NCI-H510A treated with DMSO at 0.1 percent for 48 hours (cell line): ENCODE results near the gene CPSF3.
A peak's percentile ranks its signal among the peaks of the same experiment; 100 is the strongest.

Source experiments
- DNase-seq: peaks from one replicate; lab custom pipeline; 2025; lab: John Stamatoyannopoulos, UW

CPSF3 gene

DNA sequence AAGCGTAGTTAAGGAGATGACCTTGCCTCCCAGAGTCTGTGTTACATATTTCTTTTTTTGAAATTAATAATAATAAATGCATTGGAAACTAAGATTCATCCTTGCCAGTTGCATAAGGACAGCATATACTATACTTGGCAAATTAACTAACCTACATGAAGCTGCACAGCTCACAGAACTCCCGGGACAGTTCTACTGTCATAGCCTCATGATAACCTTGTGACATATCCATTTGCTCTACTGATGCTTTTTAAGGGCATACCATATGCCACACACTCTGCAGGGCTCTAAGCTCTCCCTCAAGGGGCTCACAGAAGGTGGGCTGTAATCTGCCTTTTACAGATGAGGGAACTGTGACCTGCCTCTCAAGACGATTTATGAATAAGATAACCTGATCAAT is 3.9 kb upstream of the CPSF3 start:
- DNase-seq = no peak

DNA sequence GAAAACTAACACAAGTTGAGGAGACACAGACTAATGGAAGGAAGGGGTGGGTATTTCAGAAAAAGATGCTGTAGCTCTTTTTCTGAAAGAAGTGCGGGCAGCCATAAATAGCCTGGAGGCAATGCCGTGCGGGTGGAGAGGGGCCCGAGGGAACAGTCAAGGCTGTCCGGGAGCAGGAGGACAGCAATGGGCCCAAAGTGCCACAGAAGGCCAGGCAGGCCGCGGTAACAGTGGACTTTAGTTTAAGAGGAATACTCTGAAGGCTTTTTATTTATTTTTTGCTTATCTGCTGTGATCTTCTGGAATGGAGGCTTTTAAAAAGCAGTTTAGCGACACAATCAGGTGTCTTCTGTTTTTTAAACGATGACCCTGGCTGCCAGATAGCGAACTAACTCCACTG is 3.0 kb upstream of the CPSF3 start:
- DNase-seq = no peak

DNA sequence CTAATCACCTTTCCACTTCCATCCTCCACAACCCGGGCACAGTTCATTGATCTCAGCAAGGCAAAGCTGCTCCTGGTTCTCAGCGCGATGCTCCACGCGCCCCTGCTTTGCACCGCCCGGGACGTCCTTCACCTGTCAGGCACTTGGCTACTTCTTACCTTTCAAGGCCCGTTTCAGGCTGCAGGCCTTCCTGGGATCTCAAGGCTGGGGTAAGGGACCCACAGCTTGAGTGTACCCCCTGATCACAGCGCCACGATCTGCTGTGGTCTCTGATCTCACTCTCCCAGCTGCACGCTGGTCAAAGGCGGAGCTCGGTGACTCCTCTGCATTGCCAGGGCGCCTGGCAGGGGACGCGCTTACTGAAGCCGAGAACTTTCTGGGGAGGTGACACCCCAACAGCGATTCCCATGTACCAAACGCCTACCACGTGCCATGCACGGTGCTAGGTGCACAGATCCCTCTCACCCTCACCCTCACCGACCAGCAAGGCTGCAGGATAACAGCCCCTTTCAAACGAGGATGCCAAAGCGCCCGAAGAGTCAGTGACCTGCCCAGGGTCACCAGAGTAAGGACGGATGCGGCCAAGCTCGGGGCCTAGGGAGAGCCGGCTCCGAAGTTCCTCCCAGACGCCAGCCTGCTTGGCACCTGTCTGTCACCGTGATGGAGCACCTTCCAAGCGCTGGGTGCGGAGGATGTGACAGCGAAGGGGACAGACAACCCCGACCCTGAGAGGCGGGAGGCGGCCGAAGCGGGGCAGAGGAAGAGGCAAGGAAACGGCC is 944 bp upstream of the CPSF3 start:
- peak; percentile 41 for DNase-seq

DNA sequence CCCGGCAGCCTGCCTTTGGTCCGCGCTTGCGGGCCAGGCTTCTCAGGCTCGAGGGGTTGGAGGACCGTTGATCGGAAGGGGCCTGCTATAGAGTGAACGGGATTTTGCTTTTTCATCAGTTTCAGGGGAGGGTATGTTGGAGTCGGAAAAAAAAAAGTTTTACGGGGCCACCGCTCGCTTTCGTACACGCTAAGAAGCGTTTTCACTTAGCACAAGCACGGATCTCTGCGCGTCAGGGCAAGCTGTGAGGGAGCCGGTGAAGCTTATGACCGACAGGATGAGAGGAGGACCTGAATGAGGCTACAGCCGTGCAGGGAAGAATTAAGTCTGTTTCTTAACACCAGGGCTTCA is 443 bp downstream of the CPSF3 start:
- no peak for DNase-seq

DNA sequence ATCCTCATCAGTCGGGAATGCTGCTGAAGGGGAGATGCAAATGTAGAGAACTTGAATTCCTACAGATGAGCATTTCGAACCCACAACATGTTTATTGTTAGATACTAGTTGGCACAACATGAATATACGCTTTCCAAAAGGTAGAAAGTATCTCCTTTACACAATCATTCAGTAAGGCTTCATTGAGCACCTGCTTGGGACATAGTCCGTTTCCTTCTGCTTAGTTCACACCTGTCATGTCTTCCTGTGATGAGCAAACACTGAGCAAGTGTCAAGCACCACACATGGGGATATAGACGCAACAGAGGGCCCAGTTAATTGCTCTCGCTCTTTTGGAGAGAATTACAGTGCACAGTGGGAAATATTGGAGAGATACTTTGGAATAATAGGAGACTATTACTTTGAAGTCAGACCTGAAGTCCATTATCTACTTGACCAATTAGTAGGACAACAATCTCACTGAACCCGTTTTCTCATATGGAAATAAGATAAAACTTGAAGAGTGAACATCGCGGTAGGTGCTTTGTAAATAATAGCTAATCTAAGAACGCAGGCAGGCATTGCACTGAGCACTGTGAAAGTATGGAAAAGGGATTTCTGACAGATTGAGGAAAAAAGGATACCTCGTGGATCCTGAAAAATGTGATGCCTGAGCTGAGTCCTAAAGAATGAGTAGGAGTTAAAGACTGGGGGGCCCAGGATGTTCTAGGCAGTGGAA is 1.2 kb downstream of the CPSF3 start:
- peak; percentile 47 for DNase-seq

DNA sequence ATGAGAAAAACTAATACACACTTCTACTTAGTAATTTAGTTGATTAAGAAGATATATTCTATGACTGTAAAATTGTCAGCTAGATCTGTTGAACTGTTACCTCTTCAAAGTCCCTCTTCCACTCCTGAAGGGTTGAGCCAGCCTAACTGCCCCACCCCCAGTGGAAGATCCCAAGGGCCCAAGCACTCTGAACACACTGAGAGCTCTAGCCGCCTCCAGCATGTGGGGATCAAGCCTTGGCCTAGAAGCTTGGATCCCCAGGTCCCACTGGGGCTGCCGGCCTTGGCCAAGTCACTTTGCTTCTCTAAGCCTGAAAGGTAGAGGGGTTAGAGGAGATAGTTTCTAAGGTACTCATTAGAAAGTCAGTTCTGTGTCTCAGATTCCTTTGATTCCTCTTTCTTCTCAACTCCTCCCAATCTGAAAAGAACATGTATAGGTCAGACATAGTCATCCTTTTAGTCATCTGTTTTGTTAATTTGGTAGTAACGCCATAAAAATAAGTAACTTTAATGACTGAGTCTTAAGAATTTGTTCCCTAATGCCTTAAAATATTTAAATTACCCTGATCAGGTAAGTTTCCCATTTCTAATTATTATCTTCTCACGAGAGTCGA is 5.6 kb downstream of the CPSF3 start:
- DNase-seq = no peak

DNA sequence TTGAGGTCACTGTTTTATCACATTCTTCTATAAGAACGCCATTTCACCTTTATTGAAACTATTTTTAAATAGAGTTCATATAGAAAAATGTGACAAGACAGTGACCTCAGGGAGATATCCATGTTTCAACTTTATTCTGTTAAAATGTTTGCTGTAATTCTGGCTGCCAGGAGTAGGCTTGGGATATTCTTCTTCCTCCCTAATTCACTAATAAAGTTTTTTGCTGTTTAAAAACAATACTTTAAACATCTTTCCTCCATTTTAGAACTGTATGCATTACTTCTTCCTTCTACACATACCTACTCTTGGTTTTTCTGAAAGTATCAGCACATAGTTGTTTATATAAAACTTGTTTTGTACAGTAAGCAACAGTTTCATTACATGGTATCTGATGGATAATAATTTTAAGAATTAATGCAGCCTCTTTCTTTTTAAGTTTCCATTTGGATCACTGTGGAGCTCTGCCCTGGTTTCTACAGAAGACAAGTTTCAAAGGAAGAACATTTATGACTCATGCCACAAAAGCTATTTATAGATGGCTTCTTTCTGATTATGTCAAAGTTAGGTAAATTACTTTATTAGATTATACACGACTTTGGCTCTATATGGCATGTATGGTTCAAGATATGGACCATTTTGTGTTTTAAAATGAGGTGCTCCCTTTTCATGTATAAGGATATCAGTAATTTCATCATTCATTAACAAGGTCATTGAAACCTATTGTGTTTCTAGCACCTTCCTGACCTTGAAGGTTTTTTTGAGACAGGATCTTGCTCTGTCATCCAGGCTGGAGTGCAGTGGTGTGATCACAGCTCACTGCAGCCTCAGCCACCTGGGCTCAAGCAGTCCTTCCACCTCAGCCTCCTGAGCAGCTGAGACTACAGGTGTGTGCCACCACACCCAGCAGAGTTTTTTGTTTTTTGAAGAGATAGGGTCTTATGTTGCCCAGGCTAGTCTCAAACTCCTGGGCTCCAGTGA is 7.2 kb downstream of the CPSF3 start:
- no peak for DNase-seq

DNA sequence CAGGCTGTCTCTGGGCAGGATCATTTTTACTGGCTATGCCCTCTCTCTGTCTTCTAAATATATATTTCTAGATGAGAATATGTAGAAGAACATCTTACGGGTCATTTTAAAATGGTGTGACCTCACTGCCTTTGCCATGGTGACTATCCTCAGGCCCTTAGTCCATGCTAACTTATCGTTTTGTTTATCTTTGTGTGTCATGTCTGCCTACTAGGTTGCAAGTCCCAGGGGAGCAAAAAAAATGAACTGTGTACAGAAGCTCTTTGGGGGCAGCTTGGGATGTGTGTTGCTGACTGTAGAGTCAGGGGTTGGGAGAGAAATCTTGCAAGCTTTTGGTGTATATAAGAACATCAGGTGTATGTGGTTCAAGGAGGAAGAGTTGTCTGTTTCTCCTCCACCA is 11.0 kb downstream of the CPSF3 start:
- no peak for DNase-seq

DNA sequence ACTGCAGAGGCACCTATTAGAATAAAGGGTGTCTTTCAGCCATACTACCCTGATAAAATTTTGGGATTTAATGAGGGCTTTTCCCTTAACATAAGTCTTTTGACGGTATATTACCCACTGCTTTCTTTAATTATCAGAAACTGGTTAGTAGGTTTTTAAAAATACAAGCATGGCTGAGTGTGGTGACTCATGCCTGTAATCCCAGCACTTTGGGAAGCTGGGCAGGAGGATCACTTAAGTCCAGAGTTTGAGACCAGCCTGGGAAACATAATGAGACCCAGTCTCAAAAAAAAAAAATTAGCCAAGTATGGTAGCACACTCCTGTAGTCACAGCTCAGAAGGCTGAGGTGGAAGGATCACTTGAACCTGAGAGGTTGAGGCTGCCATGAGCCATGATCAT is 16.1 kb downstream of the CPSF3 start:
- no peak for DNase-seq

DNA sequence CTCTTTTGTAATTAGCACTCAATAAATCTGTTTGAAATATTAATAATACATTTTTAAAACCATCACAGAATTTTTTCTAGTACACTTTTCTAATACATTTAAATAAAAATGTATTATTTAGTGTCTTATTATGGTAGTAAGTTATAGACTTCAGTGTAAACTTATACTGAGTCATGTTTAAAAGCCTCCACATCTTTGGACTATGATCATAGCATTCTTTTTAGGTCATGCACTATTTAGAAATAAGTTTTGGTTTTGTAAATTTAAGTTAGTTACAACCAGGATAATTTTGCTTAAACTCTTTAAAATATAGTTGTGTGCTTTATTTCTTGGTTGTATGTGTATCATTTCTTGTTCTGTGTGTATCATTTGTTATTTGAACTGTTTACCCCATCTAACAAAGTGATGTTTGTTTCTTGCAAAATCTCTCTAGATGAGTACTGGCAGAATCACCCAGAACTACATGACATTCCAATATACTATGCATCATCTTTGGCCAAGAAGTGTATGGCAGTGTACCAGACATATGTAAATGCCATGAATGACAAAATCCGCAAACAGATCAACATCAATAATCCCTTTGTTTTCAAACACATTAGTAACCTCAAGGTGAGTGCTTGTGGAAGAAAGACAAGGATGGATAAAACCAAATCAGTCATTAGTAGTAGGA is 16.7 kb downstream of the CPSF3 start:
- no peak for DNase-seq

DNA sequence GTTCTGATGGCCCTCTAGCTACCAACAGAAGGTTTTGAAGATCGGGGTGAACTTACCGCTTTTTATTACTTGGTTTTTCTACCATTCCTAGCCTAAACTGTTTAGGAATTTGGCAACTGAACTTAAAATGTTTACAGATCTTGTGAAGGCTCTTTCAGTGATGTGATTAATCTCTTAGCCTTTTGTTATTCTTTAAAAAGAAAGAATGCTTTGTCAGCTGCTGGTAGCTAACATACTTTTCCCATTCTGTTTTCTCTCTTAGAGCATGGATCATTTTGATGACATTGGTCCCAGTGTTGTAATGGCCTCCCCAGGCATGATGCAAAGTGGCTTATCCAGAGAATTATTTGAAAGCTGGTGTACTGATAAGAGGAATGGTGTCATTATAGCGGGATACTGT is 18.1 kb downstream of the CPSF3 start:
- DNase-seq = no peak

DNA sequence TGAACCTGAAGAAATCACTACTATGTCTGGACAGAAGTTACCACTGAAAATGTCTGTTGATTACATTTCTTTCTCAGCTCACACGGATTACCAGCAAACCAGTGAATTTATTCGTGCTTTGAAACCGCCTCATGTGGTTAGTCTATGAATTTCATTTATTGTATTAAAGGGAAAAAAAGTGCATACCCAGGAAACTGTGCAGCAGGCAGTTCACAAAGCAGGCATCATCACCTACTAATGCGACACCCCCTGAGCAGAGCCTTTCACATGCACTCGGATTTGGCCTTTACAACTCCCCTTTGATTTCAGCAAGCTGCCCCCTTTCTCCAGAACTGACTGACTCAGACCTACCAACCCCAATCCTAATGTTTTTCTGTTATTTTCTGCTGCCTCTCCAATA is 20.1 kb downstream of the CPSF3 start:
- DNase-seq = no peak

DNA sequence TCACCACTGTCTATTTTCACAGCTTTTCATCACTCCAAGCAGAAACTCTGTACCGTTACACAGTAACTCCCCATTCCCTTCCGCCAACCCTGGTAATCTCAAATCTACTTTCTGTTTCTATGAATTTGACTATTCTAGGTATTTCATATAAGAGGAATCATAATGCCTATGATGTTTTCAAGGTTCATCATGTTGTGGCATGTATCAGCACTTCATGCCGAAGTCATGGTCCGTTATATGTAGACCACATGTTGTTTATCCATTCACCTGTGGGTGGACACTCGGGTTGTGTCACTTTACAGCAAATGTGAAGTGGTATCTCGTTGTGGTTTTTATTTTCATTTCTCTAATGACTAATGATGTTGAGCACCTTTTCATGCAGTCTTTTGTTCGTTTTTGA is 21.6 kb downstream of the CPSF3 start:
- DNase-seq = no peak

DNA sequence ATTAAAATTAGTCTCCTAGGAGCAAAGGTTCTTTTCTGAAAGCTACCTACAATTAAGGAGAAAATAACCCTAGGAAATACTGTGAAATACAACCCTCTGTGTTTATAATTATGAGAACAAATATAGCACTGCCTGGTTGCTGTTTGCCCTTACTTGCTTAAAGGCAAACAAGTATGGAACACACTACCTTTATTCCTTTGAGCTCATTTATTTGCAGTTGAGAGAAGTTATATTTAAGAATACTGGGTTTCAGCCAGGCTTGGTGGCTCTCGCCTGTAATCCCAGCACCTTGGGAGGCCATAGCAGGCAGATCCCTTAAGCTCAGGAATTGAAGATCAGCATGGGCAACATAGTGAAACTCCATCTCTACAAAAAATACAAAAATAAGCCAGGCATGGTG is 27.8 kb downstream of the CPSF3 start:
- DNase-seq = no peak

DNA sequence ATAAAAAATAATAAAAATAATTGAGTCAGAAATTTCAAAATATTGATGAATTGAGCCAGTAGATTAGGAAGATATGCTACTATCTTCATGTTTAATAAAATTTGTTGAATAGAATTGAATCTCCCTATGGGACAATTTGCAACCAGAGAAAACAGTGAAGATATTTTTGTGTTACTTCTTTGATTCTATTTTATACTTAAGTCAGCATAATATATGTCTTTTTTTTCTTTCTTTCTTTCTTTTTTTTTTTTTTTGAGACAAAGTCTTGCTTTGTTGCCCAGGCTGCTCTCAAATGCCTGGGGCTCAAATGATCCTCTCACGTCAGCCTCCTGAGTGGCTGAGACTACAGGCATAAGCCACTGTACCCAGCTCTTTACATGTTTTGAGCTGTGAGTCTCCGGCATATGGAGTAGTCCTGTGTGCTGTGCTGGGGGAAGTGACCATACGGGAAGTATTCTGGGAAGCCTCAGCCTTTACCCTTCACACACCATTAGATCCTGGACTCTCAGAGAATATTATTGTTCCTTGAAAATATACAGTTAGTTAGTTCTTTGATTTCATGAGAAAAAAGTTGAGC is 37.1 kb downstream of the CPSF3 start:
- no peak for DNase-seq

DNA sequence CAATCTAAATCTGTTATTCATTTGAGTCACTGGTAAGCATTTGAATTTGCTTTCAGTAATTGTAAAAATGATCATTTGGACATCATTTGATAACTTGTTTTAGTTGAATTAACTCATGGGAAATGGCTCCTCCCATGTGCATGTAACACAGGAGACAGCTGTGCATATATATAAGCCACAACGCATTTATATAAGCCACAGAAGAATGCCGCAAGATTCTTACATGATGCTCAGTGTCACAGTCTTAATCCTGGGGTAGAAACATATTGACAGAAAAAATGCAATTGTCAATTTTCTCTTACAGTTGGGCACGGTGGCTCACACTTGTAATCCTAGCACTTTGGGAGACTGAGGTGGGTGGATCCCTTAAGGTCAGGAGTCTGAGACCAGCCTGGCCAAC is 37.6 kb downstream of the CPSF3 start:
- no peak for DNase-seq

DNA sequence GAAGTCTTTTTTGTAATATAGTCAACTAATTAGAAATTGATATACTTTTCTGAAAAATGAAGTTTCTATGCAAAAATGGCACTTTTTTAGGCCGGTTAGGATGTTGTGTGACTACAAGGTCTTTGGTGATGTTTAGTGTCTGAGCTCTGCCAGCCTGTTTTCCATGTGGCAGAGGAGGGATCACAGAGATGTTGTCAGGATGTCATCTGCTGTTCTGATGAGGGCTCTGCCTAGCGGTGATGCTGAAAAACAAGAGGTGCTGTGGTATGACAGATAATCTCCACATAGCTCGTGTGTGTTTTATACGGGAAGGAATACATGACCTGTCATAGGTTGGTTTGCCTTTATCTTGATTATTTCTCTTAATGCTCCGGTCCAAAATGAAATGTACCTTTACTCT is 38.9 kb downstream of the CPSF3 start:
- DNase-seq = peak; percentile 10

DNA sequence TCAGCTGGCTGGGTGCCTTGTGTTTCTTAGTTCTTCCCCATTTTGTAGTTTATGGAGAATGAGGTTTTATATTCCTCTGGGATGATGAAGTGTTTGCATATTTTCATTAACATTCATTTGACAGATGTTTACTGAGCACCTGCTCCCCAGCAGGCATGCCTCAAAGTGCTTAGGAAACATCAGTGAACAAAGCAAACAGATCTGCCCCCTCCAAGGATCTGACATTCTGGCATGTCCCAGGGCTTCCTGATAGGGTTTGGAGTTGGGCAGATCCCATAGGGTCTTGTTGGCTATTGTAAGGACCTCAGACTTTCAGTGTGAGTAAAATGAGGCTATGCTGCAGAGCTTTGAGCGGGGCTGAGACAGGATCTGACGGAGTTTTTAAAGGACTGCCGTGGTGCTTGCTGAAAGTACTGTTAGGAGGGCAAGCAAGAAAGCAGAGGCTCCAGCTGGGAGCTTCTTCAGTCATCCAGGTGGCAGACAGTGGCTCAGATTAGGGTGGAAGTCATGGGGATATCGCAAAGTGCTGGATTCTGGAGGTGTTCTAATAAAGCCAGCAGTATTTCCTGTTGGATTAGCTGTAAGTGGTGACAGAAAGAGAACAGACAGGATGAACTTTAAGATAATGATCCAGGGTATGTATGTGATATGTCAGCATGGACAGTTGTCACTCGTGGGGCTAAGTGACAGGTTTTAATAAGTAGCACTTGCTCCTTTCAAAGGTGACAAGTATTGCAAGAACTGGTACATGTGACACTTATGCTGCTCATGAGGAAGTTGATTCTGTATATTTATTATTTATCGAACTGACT is 39.6 kb downstream of the CPSF3 start:
- peak; percentile 13 for DNase-seq

DNA sequence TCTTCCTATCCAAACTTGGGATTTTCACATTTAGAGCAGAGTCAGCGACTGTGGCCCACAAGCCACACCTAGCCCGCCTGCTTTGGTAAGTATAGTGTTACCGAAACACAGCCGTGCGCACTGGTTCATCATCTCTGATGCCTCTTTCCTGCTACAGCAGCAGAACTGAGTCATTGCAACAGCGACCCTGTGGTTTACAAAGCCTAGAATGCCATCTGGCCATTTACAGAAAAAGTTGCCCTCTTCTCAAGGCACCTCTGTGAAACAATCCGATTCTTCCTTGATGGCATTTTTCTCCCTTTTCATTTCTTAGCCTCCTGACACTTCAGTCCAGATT is 40.2 kb downstream of the CPSF3 start:
- no peak for DNase-seq

DNA sequence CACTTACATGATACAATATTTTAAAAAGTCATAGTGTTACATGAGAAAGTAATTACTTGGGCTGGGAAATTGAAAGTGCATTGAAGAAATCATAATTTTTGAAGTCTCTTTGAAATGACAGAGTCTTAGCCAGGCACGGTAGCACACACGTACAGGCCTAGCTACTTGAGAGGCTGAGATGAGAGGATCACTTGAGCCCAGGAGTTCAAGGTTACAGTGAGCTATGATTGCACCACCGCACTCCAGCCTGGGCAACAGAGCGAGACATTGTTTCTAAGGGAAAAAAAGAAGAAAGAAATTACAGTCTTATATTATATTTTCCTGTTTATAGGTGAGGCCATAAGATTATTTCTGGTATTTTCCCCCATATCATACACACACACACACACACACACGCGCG is 41.7 kb downstream of the CPSF3 start:
- no peak for DNase-seq
